ENCODE measurements around the gene ATAT1.

DNA sequence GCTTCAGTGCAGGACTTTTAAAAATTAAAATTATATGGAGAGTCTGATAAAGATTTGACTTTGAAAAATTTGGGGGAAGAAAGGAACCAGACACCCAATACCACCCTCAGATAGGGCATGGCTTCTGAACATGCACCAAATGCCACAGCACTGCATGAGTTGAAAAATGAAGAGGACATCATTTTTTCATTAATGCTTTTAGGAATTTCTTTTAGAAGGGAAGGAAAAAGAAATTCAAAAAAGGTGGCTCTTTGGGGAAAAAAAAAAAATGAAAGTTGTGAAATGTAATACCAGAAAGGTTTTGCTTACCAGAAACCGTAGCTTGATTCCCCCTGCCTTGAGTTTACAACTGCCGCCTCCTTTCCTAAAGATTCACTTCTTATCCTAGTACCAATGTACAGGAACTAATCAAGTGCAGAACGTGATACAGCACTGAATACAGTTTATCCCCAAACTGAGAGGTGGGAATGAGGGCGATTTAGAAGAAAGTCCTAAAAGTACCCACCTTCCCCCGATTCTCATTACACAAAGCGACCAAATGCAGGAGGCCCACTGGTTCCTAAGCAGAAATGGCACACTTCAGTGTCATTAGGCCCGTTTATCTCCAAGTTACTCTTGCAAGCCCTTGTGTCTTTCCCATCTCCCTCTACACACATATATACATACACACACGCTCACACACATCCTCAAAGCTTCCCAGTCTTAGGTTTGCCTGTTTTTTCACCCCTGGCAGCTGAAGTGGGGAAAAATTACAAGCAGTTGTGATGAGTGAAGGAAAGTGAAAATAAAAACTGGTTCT, 12.4 kb upstream of the ATAT1 start:
- TF ChIP-seq POLR2A (IDR thresholded peaks at IDR 0.05): peak in 1 of 2 donors; percentile 30
- TF ChIP-seq, protein P1, sequence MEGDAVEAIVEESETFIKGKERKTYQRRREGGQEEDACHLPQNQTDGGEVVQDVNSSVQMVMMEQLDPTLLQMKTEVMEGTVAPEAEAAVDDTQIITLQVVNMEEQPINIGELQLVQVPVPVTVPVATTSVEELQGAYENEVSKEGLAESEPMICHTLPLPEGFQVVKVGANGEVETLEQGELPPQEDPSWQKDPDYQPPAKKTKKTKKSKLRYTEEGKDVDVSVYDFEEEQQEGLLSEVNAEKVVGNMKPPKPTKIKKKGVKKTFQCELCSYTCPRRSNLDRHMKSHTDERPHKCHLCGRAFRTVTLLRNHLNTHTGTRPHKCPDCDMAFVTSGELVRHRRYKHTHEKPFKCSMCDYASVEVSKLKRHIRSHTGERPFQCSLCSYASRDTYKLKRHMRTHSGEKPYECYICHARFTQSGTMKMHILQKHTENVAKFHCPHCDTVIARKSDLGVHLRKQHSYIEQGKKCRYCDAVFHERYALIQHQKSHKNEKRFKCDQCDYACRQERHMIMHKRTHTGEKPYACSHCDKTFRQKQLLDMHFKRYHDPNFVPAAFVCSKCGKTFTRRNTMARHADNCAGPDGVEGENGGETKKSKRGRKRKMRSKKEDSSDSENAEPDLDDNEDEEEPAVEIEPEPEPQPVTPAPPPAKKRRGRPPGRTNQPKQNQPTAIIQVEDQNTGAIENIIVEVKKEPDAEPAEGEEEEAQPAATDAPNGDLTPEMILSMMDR (IDR thresholded peaks at IDR 0.05): no peak
